A673 (cell line): ENCODE results near the gene SEC22B.
"Not testable (repeated sequence)": the region's sequence is repeated elsewhere in the genome, so short reads cannot be mapped to it uniquely, and the experiment has no call there.

ENCODE experiments used
- EZH2 ChIP-seq: fragments of 200-600 bp; sonication (generic); IDR thresholded peaks from 2 replicates; pipeline ENCODE4 v1.6.1; 2017; ENCODE audit warnings: borderline replicate concordance, low read depth, mild to moderate bottlenecking, mixed read lengths, antibody characterized with exemption, low read length; ENCODE audit not compliant: poor library complexity, severe bottlenecking
- TF ChIP-seq, protein P1 (sequence below): fragments of 300-800, 200-600 bp; sonication (generic); conservative IDR thresholded peaks from 2 replicates; pipeline ENCODE4 v1.5.1; 2017; ENCODE audit warnings: low read depth, mild to moderate bottlenecking, antibody characterized with exemption, low read length, moderate library complexity, mixed read lengths

DNA sequence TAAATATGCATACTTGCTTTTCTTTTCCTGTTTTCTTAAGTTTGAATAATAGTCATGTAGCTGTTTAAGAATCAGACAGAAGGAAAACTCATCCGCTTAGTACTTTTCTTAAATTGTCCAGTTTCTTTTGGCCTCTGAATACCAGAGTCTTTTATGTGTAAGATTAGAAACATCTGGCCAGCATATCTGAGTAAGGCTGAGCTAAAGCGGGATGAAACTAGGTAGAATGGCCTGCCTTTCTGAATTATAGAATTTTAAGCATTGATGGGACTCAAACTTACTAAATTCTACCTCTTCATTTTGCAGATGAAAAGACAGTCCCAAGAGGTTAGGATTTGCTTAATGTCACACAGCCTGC, 43.9 kb downstream of the SEC22B start:
- TF ChIP-seq, protein P1, sequence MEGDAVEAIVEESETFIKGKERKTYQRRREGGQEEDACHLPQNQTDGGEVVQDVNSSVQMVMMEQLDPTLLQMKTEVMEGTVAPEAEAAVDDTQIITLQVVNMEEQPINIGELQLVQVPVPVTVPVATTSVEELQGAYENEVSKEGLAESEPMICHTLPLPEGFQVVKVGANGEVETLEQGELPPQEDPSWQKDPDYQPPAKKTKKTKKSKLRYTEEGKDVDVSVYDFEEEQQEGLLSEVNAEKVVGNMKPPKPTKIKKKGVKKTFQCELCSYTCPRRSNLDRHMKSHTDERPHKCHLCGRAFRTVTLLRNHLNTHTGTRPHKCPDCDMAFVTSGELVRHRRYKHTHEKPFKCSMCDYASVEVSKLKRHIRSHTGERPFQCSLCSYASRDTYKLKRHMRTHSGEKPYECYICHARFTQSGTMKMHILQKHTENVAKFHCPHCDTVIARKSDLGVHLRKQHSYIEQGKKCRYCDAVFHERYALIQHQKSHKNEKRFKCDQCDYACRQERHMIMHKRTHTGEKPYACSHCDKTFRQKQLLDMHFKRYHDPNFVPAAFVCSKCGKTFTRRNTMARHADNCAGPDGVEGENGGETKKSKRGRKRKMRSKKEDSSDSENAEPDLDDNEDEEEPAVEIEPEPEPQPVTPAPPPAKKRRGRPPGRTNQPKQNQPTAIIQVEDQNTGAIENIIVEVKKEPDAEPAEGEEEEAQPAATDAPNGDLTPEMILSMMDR: not testable (repeated sequence)
- TF ChIP-seq EZH2: not testable (repeated sequence)
